ENCODE data around the gene PRTFDC1. TPM values are rescaled to one million over a fixed set of nuclear protein-coding genes. Genes with fewer than 3 reads are reported as not detected.

Gene PRTFDC1
- total and polyA plus RNA-seq, 2 of the 13 experiments (the other 11 are each of a cell fraction or from before 2014, with no cell fraction given) = not detected

- 0 out of 2 replicates have a peak, but pooled peaks cover 10% of the 10 kb centered on the region for H3K4me1 ChIP-seq (ENCODE audit: insufficient read depth, low read length)
- H3K4me3 ChIP-seq (replicated peaks in 1 of 3; ENCODE audit: insufficient read depth in 1 of 3, low read depth in 2 of 3, low read length in 3 of 3) = no peak overlapping the region
- WGBS (ENCODE audit: low lambda C conversion rate) = 0% methylated on average over 1 of the region's 1 CpG
- H3K36me3 ChIP-seq (replicated peaks in 1 of 2; ENCODE audit: control insufficient read depth in 1 of 2, insufficient read depth in 2 of 2, low read length in 2 of 2) = no peaks in the 10 kb centered on the region
- in situ Hi-C loops (cut with HindIII; ENCODE audit: extremely low pct_ligation_motif_present, low pct_unique_long_range_greater_than_20kb) (no loop called here), intact Hi-C loops (cut with micrococcal nuclease; ENCODE audit: unreplicated experiment) (no loop called here)
- DNase-seq (ENCODE audit: low spot score) (no peak), FAIRE-seq (no peak), ATAC-seq (no peak)
- no peak overlapping the region for H3K9ac ChIP-seq (ENCODE audit: insufficient read depth, low read depth, low read length)
- H3K4me2 ChIP-seq (ENCODE audit: low read depth, low read length) = no peak overlapping the region
- H2AFZ ChIP-seq (ENCODE audit: low read length) = no peak overlapping the region
- ChIA-PET CTCF (ENCODE audit: low intra/inter-chr PET ratio, low total read pairs) (no interaction called here), POLR2A (no interaction called here)
- no peak overlapping the region for H3K27ac ChIP-seq (ENCODE audit: extremely low read length, insufficient read depth, low read length)
- H3K79me2 ChIP-seq (ENCODE audit: insufficient read depth, low read length) = no peaks in the 10 kb centered on the region
- BruUV-seq (replicated peaks) = no TSS peak
- TF ChIP-seq ELK4 (CRISPR knock-in tag; IDR thresholded peaks at IDR 0.05; ENCODE audit: borderline replicate concordance) (no peak), ZNF652 (CRISPR knock-in tag; IDR thresholded peaks at IDR 0.05; ENCODE audit: borderline replicate concordance, low read depth) (no peak), AHR (CRISPR knock-in tag; IDR thresholded peaks at IDR 0.05) (no peak), GPN1 (CRISPR knock-in tag; IDR thresholded peaks at IDR 0.05; ENCODE audit: borderline replicate concordance) (no peak), ZSCAN21 (CRISPR knock-in tag; IDR thresholded peaks at IDR 0.05; ENCODE audit: borderline replicate concordance) (no peak), MAZ (IDR thresholded peaks at IDR 0.05; ENCODE audit: borderline replicate concordance, low read depth, low read length) (no peak), MAZ (CRISPR knock-in tag; IDR thresholded peaks at IDR 0.05; ENCODE audit: low read depth) (no peak), ZNF230 (CRISPR knock-in tag; IDR thresholded peaks at IDR 0.05) (no peak), CCDC6 (CRISPR knock-in tag; IDR thresholded peaks at IDR 0.05) (no peak), TEAD3 (CRISPR knock-in tag; optimal IDR thresholded peaks at IDR 0.05; ENCODE audit: borderline replicate concordance) (no peak), THAP11 (CRISPR knock-in tag; IDR thresholded peaks at IDR 0.05) (no peak), XBP1 (CRISPR knock-in tag; IDR thresholded peaks at IDR 0.05) (no peak), CBFB (CRISPR knock-in tag; IDR thresholded peaks at IDR 0.05) (no peak), ZNF672 (CRISPR knock-in tag; IDR thresholded peaks at IDR 0.05) (no peak), ZNF780A (CRISPR knock-in tag; IDR thresholded peaks at IDR 0.05) (no peak), ATRX (CRISPR knock-in tag; IDR thresholded peaks at IDR 0.05; ENCODE audit: borderline replicate concordance) (no peak), ZNF7 (CRISPR knock-in tag; IDR thresholded peaks at IDR 0.05) (no peak), RBM22 (optimal IDR thresholded peaks at IDR 0.05; ENCODE audit: low read length) (no peak), MAFK (conservative IDR thresholded peaks at IDR 0.05 in 1 of 2, IDR thresholded peaks at IDR 0.05 in 1 of 2; ENCODE audit: low read length in 2 of 2) (no peak), ZNF292 (CRISPR knock-in tag; IDR thresholded peaks at IDR 0.05; ENCODE audit: borderline replicate concordance, low read depth) (no peak), CERS6 (CRISPR knock-in tag; IDR thresholded peaks at IDR 0.05) (no peak)
- H3K27me3 ChIP-seq (ENCODE audit: control insufficient read depth in 1 of 2, insufficient read depth in 2 of 2, low read length in 2 of 2) = no peaks in the 10 kb centered on the region
- no peaks in the 10 kb centered on the region for H3K9me3 ChIP-seq (ENCODE audit: low read length)
- H4K20me1 ChIP-seq (ENCODE audit: insufficient read depth, low read length) = no peaks in the 10 kb centered on the region
These were observed 50.0 kb downstream of the PRTFDC1 start for GRCh38 chr10:24902400-24902728.
